Caki2 (cell line): ENCODE measurements around the gene RHOB. TPM values are rescaled to one million over a fixed set of nuclear protein-coding genes. Genes with fewer than 3 reads are reported as not detected.

Source experiments
- DNase-seq: peaks from one replicate; pipeline ENCODE4 v3.0.0-alpha.2; 2015; ENCODE audit warnings: low read depth
- in situ Hi-C: cut with HindIII; loops from 2 replicates; pipeline ENCODE4 v1.10.0; 2016; ENCODE audit warnings: low sequenced_read_pairs, low pct_unique_long_range_greater_than_20kb, mixed read lengths
- total RNA-seq: library from RNA; depleted of rRNA; stranded (reverse); fragments of >200 nt; shearing (Covaris generic); gene quantifications from 2 replicates; pipeline ENCODE4 v1.2.3, GENCODE V29; 2014; ENCODE audit warnings: low replicate concordance

The RHOB gene
- total RNA-seq, 1 experiment from 2014 or later, result 151 TPM

GRCh38 chr2:20465716-20466394 is 19.0 kb downstream of the RHOB start:
- in situ Hi-C loops, result no loop called here
- DNase-seq, result no peak

- in situ Hi-C loops, result no loop called here
Observed at GRCh38 chr2:20467789-20468548, 21.1 kb downstream of the RHOB start.

GRCh38 chr2:20468549-20469500 is 22.0 kb downstream of the RHOB start:
- in situ Hi-C loops, result no loop called here
- no peak for DNase-seq

More at GRCh38 chr2:20467789-20468548, 21.1 kb downstream of the RHOB start:
- DNase-seq, result no peak

- in situ Hi-C loops, result no loop called here
- DNase-seq, result no peak
Observed at GRCh38 chr2:20469595-20469994, 22.7 kb downstream of the RHOB start.

GRCh38 chr2:20470211-20470610 is 23.3 kb downstream of the RHOB start:
- in situ Hi-C loops, result no loop called here
- no peak for DNase-seq

GRCh38 chr2:20471148-20471547 is 24.3 kb downstream of the RHOB start:
- DNase-seq, result no peak
- in situ Hi-C loops, result no loop called here

- in situ Hi-C loops, result no loop called here
- no peak for DNase-seq
Observed at GRCh38 chr2:20471902-20472559, 25.2 kb downstream of the RHOB start.

GRCh38 chr2:20472569-20472968 is 25.7 kb downstream of the RHOB start:
- DNase-seq, result no peak
- in situ Hi-C loops, result no loop called here

GRCh38 chr2:20473128-20473527 is 26.3 kb downstream of the RHOB start:
- no peak for DNase-seq
- in situ Hi-C loops, result no loop called here

GRCh38 chr2:20474757-20475566 is 28.1 kb downstream of the RHOB start:
- DNase-seq, result no peak
- in situ Hi-C loops, result no loop called here

- in situ Hi-C loops, result no loop called here
- no peak for DNase-seq
Observed at GRCh38 chr2:20475567-20475952, 28.7 kb downstream of the RHOB start.

GRCh38 chr2:20476481-20476880 is 29.6 kb downstream of the RHOB start:
- in situ Hi-C loops, result no loop called here

GRCh38 chr2:20476950-20477349 is 30.1 kb downstream of the RHOB start:
- no peak for DNase-seq
- in situ Hi-C loops, result no loop called here

More at GRCh38 chr2:20476481-20476880, 29.6 kb downstream of the RHOB start:
- no peak for DNase-seq

- in situ Hi-C loops, result no loop called here
- no peak for DNase-seq
Observed at GRCh38 chr2:20478961-20479360, 32.1 kb downstream of the RHOB start.

GRCh38 chr2:20479835-20480234 is 33.0 kb downstream of the RHOB start:
- in situ Hi-C loops, result no loop called here
- no peak for DNase-seq

- in situ Hi-C loops, result no loop called here
- DNase-seq, result no peak
Observed at GRCh38 chr2:20480913-20481312, 34.0 kb downstream of the RHOB start.

GRCh38 chr2:20481798-20482405 is 35.0 kb downstream of the RHOB start:
- no peak for DNase-seq
- in situ Hi-C loops, result no loop called here
